Liver (tissue), 9 donors: Measurements from ENCODE around the gene KIF17. TPM values are rescaled to one million over a fixed set of nuclear protein-coding genes. Genes with fewer than 3 reads are reported as not detected.
A peak's percentile ranks its signal among the peaks of the same experiment; 100 is the strongest.

Source experiments
- DNase-seq: peaks from one replicate; pipeline ENCODE4 v3.0.0-alpha.2; 2017; ENCODE audit warnings: low spot score
- H3K27ac ChIP-seq, 2 donors: one replicate each; pipeline ENCODE4 v1.7.0; 2013; ENCODE audit warnings: inconsistent platforms in 2 of 2, low read length in 2 of 2, control low read depth in 1 of 2, low read depth in 1 of 2, mild to moderate bottlenecking in 1 of 2
- H3K27me3 ChIP-seq, 4 donors: one replicate each; pipeline versions ENCODE4 v1.6.1 to v1.7.0; 2013; ENCODE audit warnings: low read length in 3 of 4, inconsistent platforms in 1 of 4, mild to moderate bottlenecking in 1 of 4, moderate library complexity in 1 of 4; ENCODE audit not compliant: control insufficient read depth in 4 of 4, insufficient read depth in 4 of 4
- H3K36me3 ChIP-seq, 4 donors: one replicate each; pipeline versions ENCODE4 v1.6.1 to v1.7.0; 2013; ENCODE audit warnings: low read length in 3 of 4, mild to moderate bottlenecking in 3 of 4, low read depth in 1 of 4, moderate library complexity in 1 of 4; ENCODE audit not compliant: control insufficient read depth in 4 of 4, insufficient read depth in 3 of 4
- H3K4me1 ChIP-seq, 4 donors: one replicate each; pipeline versions ENCODE4 v1.6.1 to v1.7.0; 2013; ENCODE audit warnings: low read length in 3 of 4, mild to moderate bottlenecking in 3 of 4, moderate library complexity in 1 of 4; ENCODE audit not compliant: control insufficient read depth in 4 of 4, insufficient read depth in 4 of 4
- H3K4me3 ChIP-seq, 3 donors: one replicate each; pipeline versions ENCODE4 v1.6.1 to v1.7.0; 2013; ENCODE audit warnings: low read length in 3 of 3, control low read depth in 1 of 3, low read depth in 1 of 3, mild to moderate bottlenecking in 1 of 3
- H3K9ac ChIP-seq, 2 donors: one replicate each; pipeline ENCODE4 v1.7.0; 2013; ENCODE audit warnings: low read length in 2 of 2, mild to moderate bottlenecking in 2 of 2, moderate library complexity in 2 of 2, control low read depth in 1 of 2, low read depth in 1 of 2
- H3K9me3 ChIP-seq, 4 donors: one replicate each; pipeline versions ENCODE4 v1.6.1 to v1.7.0; 2013; ENCODE audit warnings: low read length in 3 of 4; ENCODE audit not compliant: control insufficient read depth in 4 of 4
- EGR1 ChIP-seq, 2 donors: IDR thresholded peaks; 2 replicates each; pipeline ENCODE4 v1.6.1; 2016 to 2018; ENCODE audit warnings: antibody characterized with exemption in 2 of 2, low read depth in 2 of 2
- FOXA2 ChIP-seq: IDR thresholded peaks from 2 replicates; pipeline ENCODE4 v1.6.1; 2016; ENCODE audit warnings: antibody characterized with exemption
- HNF4A ChIP-seq, 2 donors: conservative IDR thresholded peaks; 2 replicates each; pipeline ENCODE4 v1.6.1; 2016; ENCODE audit warnings: antibody characterized with exemption in 2 of 2, mild to moderate bottlenecking in 2 of 2
- HNF4G ChIP-seq: IDR thresholded peaks from 2 replicates; pipeline ENCODE4 v1.6.1; 2016; ENCODE audit warnings: antibody characterized with exemption
- MAX ChIP-seq: IDR thresholded peaks from 2 replicates; pipeline ENCODE4 v1.6.1; 2016; ENCODE audit warnings: antibody characterized with exemption
- SP1 ChIP-seq: IDR thresholded peaks from 2 replicates; pipeline ENCODE4 v1.6.1; 2018; ENCODE audit warnings: antibody characterized with exemption, mild to moderate bottlenecking
- YY1 ChIP-seq: IDR thresholded peaks from 2 replicates; pipeline ENCODE4 v1.6.1; 2016; ENCODE audit warnings: antibody characterized with exemption, mild to moderate bottlenecking
- WGBS: extraction: QIAGEN DNeasy Blood & Tissue Kit; methylation state at CpG from one replicate; pipeline ENCODE4 v1.1.7; 2013; 5-methylcytosine and 5-hydroxymethylcytosine counted together
- polyA plus RNA-seq, 2 donors: library from polyadenylated mRNA; stranded (reverse) in 1 of 2; unstranded in 1 of 2; fragments of 200-250 nt in 1 of 2; fragments of >200 nt in 1 of 2; fragmentation: Nextera tagmentation in 1 of 2; extraction: Ambion mirVana in 1 of 2; gene quantifications; one replicate each; pipeline versions ENCODE4 v1.2.1 to v1.2.3, GENCODE V29; 2013 to 2015
- total RNA-seq, 2 donors: library from RNA; depleted of rRNA; stranded (reverse); fragments of >200 nt; gene quantifications; one replicate each; pipeline ENCODE4 v1.2.3, GENCODE V29; 2014
- TF ChIP-seq, protein P1 (sequence below): fragments of 150-350 bp; IDR thresholded peaks from 2 replicates; pipeline ENCODE4 v1.5.1; 2017; ENCODE audit warnings: improper control_type of control experiment, low read depth, low read length; ENCODE audit not compliant: missing input control
- TF ChIP-seq, protein P2 (sequence below): IDR thresholded peaks from 2 replicates; pipeline ENCODE4 v1.6.1; 2016; ENCODE audit warnings: antibody characterized with exemption
- donor health status: healthy.
- donor health status: healthy.
- donor health status: healthy.
- donor health status: healthy.
- donor health status: healthy.

The KIF17 gene
- total and polyA plus RNA-seq, 4 donors, result 1.0 to 2.7 (median 2.0) TPM

DNA sequence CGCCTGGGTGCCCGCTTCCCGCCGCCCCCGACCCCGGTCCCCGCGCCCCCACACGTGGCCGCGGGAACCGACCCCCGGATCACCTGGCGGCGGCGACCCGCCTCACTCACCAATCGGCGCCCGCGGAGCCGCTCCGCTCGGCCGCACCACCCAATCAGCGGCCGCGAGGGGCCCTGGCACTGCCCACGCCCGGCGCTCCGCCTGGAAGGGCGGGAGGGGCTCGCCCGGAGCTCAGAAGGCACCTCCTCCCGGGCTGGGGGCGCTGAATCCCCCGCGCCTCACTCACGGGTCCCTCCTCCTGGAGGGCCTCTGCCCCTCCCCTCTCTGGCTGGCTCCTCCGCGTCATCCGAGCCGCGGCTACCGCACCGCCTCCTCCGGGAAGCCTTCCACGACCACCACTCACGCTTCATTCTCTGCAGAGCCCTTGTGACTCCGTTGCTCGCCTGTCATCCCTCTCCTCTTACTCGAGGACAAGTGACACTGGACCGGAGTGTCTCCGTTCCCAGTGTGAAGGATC lies 14.3 kb upstream of the KIF17 start:
- TF ChIP-seq MAX (no peak), EGR1 (IDR thresholded peaks at IDR 0.05; ENCODE audit: low read depth in 2 of 2) (no peak)
- Histone ChIP-seq H3K9me3 (no peaks in the 10 kb centered on the region), H3K27me3 (no peaks in the 10 kb centered on the region), H3K4me3 (peak overlapping the region in 2 of 3 donors; percentile 41 to 47), H3K27ac (no peak overlapping the region), H3K9ac (no peak overlapping the region), H3K36me3 (peaks cover 0 to 2% (median under 1%) of the 10 kb centered on the region in 4 donors), H3K4me1 (peaks cover 6 to 20% (median 13%) of the 10 kb centered on the region in 4 donors)
- 1% methylated on average over 55 of the region's 55 CpGs for WGBS
- no peak for DNase-seq

DNA sequence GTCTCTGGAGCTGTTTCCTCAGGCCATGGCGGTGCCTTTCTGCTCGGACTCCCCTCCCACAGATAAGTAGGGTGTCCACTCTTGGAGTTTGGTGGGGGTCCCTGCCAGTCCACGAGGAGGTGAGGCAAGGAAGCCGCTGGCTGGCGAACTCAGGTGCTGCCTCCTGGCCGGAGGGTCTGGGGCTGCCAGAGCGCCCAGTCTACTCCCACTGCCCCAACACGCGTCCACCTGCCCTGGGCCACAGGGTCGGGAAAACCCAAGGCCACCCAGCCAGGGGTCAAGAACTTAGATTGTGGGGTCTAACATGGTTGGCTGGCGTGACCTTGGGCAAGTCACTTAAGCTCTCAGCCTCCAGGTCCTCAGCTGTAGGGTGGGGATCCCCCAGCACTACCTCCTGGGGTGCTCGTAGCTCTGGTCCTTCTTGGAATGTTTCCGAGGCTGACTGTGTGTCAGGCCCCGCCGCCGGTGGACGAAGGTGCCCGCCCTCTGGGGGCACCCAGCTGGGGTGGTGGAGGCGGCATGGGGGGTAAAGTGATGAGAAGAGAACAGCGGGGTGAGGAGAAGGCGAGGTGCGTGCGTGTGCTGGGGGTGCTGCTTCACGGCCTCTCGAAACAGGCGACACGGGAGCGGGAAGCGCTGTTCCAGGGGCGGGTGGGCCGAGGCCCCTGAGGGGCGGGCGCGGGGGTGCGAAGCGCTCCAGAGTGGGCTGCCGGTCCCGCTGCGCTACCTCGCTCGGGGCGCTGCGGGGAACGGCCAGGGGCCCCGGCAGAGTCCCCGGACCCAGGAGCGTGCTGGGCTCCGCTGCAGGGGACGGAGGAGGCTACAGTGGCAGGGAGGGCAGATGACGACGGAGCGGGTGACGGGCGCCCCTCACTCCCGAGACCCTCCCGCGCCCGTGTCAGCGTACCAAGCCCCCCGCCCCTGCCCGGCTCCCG lies 13.5 kb upstream of the KIF17 start:
- Histone ChIP-seq H3K9ac (no peak overlapping the region), H3K27ac (no peak overlapping the region), H3K36me3 (no peaks in the 10 kb centered on the region), H3K4me1 (peaks cover 6 to 20% (median 13%) of the 10 kb centered on the region in 4 donors), H3K27me3 (no peaks in the 10 kb centered on the region), H3K4me3 (peak overlapping the region in 1 of 3 donors; percentile 47), H3K9me3 (no peaks in the 10 kb centered on the region)
- WGBS, result 19% methylated on average over 62 of the region's 62 CpGs
- no peak for TF ChIP-seq YY1
- TF ChIP-seq, protein P1, sequence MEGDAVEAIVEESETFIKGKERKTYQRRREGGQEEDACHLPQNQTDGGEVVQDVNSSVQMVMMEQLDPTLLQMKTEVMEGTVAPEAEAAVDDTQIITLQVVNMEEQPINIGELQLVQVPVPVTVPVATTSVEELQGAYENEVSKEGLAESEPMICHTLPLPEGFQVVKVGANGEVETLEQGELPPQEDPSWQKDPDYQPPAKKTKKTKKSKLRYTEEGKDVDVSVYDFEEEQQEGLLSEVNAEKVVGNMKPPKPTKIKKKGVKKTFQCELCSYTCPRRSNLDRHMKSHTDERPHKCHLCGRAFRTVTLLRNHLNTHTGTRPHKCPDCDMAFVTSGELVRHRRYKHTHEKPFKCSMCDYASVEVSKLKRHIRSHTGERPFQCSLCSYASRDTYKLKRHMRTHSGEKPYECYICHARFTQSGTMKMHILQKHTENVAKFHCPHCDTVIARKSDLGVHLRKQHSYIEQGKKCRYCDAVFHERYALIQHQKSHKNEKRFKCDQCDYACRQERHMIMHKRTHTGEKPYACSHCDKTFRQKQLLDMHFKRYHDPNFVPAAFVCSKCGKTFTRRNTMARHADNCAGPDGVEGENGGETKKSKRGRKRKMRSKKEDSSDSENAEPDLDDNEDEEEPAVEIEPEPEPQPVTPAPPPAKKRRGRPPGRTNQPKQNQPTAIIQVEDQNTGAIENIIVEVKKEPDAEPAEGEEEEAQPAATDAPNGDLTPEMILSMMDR, result no peak
- no peak for DNase-seq

DNA sequence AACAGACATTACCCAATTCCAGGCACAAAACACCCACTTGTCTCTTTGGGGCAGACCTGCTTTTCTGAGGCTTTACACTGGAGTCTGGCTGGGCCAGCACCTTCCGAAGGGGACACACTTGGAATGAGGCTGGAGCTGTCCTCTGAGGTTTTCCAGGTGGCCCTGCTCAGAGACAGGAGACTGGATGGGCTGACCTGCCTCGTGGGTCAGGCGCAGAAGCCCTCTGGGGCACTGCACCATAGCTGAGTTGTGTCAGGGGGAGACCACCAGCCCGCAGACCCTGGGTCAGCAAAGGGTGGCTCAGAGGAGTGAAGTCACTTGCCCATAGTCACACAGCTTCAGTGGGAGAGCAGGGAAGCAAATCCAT lies 12.9 kb upstream of the KIF17 start:
- DNase-seq, result no peak
- H3K27me3 ChIP-seq, result no peaks in the 10 kb centered on the region
- no peak overlapping the region for H3K4me3 ChIP-seq
- WGBS, result 64% methylated on average over 4 of the region's 4 CpGs
- peaks cover 6 to 20% (median 13%) of the 10 kb centered on the region in 4 donors for H3K4me1 ChIP-seq
- no peaks in the 10 kb centered on the region for H3K9me3 ChIP-seq
- H3K27ac ChIP-seq, result no peak overlapping the region
- no peak overlapping the region for H3K9ac ChIP-seq
- TF ChIP-seq YY1 (no peak), SP1 (no peak), HNF4G (no peak), HNF4A (conservative IDR thresholded peaks at IDR 0.05) (no peak), FOXA2 (no peak)
- TF ChIP-seq, protein P2, sequence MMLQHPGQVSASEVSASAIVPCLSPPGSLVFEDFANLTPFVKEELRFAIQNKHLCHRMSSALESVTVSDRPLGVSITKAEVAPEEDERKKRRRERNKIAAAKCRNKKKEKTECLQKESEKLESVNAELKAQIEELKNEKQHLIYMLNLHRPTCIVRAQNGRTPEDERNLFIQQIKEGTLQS, result no peak
- no peaks in the 10 kb centered on the region for H3K36me3 ChIP-seq
